Mucosa of descending colon (tissue), 3 donors: Measurements from ENCODE around the gene MANF. TPM values are rescaled to one million over a fixed set of nuclear protein-coding genes. Genes with fewer than 3 reads are reported as not detected.

Experiments used
- ATAC-seq: fragments of 200-7000 bp; cut with Tn5 transposase; one replicate; pipeline ENCODE4 v1.9.1; 2020; ENCODE audit warnings: mild to moderate bottlenecking, moderate library complexity
- DNase-seq, 3 donors: peaks; one replicate each; pipeline ENCODE4 v3.0.0-alpha.2; 2020
- H3K36me3 ChIP-seq: fragments of 200-600 bp; one replicate; pipeline ENCODE4 v1.8.0; 2021; ENCODE audit warnings: low read depth, mild to moderate bottlenecking
- H3K4me1 ChIP-seq: fragments of 200-600 bp; one replicate; pipeline ENCODE4 v1.8.0; 2021; ENCODE audit warnings: low read depth, mild to moderate bottlenecking
- H3K4me3 ChIP-seq: fragments of 200-600 bp; one replicate; pipeline ENCODE4 v1.8.0; 2021; ENCODE audit warnings: mild to moderate bottlenecking
- H3K9me3 ChIP-seq: fragments of 200-600 bp; one replicate; pipeline ENCODE4 v1.8.0; 2021; ENCODE audit warnings: mild to moderate bottlenecking
- intact Hi-C, 2 donors: fragments of 100-400 bp; cut with DNase I in 1 of 2; cut with micrococcal nuclease in 1 of 2; formaldehyde crosslinking; loops; one replicate each; pipeline versions ENCODE4 v1.11.0 to v1.11.1; 2022; cut with DNase I, micrococcal nuclease
- long read RNA-seq, 2 donors: library from polyadenylated mRNA; unstranded; transcript quantifications; one replicate each; pipeline ENCODE4 v2.0.0, GENCODE V29; 2019 to 2021
- total RNA-seq, 3 donors: library from RNA; stranded (reverse); fragmentation: NEBNext Ultra II Directional in 2 of 3; extraction: Animal tissue kit (Norgen Biotek cat#: 25700) in 2 of 3; gene quantifications; one replicate each; pipeline versions ENCODE4 v1.2.1 to v1.2.4, GENCODE V29; 2021 to 2023
- TF ChIP-seq, protein P1 (sequence below): fragments of 200-600 bp; IDR thresholded peaks from one replicate; pipeline ENCODE4 v1.8.0; 2022; ENCODE audit warnings: antibody characterized with exemption, mild to moderate bottlenecking
- donor health status: DM: no; HTN: no; CAD: no; lungs with moderate emphysema.
- donor health status: DM: no; HTN: no; CAD: no.
- donor health status: DM: no; HTN: yes; CAD: no.

MANF gene
- total RNA-seq: 10 to 100 TPM; 35.4 to 91.1 (median 47.2) TPM
- long read RNA-seq, donor 1, transcript MANF-204 (4 exons, 1,153 nt): major isoform, 10 of 10 reads
- long read RNA-seq, donor 1, partial matches to known transcripts: 0 of 10 reads
- long read RNA-seq, donor 1, other reads (novel, unspliced or antisense): 0 of 10 reads
- long read RNA-seq, donor 2, transcript MANF-204 (4 exons, 1,153 nt): major isoform, 6 of 7 reads
- long read RNA-seq, donor 2, partial matches to known transcripts: 0 of 7 reads
- long read RNA-seq, donor 2, other reads (novel, unspliced or antisense): 0 of 7 reads

DNA sequence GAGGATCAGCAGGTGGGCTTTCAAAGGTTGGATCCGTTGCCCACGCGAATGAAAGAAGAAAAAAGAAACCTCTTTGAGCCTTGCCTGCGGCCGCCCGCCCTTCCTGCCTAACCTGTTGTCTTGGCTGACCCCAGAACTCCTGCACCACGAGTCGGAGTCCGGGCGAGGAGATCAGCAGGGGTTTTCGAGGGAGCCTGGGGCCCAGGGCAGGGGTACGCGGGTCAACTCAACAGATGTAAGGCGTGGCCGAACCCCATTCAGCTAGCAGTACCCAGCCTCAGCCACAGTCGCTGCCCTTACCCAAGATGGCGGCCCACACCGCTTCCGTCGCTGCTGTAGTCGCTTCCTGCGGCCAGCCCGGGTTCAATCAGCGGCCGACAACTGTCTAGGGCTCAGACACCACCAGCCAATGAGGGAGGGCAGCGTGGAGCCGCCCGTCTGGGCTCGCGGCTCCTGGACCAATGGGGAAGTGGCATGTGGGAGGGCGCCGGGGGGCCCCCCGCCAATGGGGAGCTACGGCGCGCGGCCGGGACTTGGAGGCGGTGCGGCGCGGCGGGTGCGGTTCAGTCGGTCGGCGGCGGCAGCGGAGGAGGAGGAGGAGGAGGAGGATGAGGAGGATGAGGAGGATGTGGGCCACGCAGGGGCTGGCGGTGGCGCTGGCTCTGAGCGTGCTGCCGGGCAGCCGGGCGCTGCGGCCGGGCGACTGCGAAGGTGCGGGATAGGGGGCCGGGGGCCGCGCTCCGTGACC is at the start of gene MANF:
MANF (plus strand) TSS at position 566 of the 748 bp plus-strand sequence; CDS start at position 618, 52 bp downstream.
- H3K36me3 ChIP-seq: no peaks in the 10 kb centered on the region

DNA sequence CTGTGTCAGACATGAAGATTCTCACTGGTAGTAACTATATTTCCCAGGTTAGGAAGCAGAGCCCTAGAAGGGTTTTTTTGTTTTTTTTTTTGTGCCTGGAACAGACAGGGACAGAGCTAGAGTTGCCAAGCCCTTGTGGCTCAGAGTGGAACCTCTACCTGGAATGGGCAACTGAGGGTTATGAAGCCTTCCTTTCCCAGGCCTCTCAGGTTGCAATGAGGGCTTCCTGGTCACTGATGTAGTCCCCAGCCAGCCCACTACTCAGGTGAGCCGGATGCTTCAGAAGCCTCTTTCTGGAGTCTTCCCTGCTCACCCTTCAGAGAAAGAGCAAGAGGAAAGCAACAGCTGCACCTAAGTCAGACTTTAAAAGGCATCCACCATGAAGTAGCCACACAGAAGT is 48.8 kb upstream of the MANF start:
- no peak for DNase-seq
- Histone ChIP-seq H3K4me3 (no peak overlapping the region), H3K36me3 (no peaks in the 10 kb centered on the region), H3K9me3 (no peaks in the 10 kb centered on the region), H3K4me1 (no peaks in the 10 kb centered on the region)
- no peak for ATAC-seq
- intact Hi-C loops: no loop called here
- TF ChIP-seq, protein P1, sequence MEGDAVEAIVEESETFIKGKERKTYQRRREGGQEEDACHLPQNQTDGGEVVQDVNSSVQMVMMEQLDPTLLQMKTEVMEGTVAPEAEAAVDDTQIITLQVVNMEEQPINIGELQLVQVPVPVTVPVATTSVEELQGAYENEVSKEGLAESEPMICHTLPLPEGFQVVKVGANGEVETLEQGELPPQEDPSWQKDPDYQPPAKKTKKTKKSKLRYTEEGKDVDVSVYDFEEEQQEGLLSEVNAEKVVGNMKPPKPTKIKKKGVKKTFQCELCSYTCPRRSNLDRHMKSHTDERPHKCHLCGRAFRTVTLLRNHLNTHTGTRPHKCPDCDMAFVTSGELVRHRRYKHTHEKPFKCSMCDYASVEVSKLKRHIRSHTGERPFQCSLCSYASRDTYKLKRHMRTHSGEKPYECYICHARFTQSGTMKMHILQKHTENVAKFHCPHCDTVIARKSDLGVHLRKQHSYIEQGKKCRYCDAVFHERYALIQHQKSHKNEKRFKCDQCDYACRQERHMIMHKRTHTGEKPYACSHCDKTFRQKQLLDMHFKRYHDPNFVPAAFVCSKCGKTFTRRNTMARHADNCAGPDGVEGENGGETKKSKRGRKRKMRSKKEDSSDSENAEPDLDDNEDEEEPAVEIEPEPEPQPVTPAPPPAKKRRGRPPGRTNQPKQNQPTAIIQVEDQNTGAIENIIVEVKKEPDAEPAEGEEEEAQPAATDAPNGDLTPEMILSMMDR: no peak

More for the DNA sequence above, at the start of gene MANF:
- Histone ChIP-seq H3K9me3 (no peaks in the 10 kb centered on the region), H3K4me1 (peaks cover 34% of the 10 kb centered on the region), H3K4me3 (peak within 1 kb of the TSS; percentile 47)
- TF ChIP-seq, protein P1: peak; percentile 12
- DNase-seq (peak; percentile 97 to 99 (median 98)), ATAC-seq (peak; percentile 94)
- intact Hi-C loops: loop anchor here (5.0 kb wide), 2 partner anchors 768 to 773 kb away; partner anchors contain the start of genes CISH (in 1 of the 2) and MAPKAPK3 (in 1 of the 2)

DNA sequence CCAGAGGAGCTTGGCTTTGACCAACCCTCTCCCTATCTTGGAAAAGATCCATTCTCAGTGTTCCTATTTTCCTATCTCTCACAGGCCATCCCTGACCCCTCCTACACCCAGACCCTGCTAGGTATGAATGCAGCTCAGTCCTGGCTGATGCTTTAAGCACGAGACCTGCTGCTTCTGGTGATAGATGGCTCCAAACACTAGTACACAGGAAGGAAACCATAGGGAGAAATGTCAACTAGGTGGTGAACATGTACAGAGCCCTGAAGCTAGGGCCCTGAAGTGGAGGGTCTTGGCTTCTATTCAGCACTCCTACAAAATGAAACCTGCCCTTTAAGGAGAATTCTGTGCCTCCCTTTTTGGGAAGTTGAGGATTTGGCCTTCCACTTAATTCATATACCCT is 47.4 kb upstream of the MANF start:
- intact Hi-C loops: no loop called here
- TF ChIP-seq, protein P1: no peak

DNA sequence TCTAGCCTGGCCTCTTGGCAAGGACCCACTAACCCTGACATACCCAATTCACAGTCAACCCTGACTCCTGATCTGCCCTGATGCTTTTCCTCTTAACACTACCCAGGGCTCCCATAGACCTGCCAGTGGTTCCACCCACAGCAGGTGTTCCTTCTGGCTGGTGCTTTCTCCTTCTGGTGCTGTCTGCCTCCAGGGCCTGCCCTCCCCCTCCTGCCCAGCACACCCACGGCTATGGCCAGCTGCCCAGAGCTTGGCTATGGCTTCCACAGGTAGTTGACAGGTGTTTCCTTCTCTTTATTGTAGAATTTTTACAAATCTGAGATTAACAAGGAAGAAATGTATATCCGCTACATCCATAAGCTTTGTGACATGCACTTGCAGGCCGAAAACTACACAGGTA is 46.5 kb upstream of the MANF start:
- no peak overlapping the region for H3K4me3 ChIP-seq
- no peaks in the 10 kb centered on the region for H3K4me1 ChIP-seq
- ATAC-seq (peak; percentile 63), DNase-seq (peak in 1 of 3 donors; percentile 12)
- no peaks in the 10 kb centered on the region for H3K9me3 ChIP-seq
- H3K36me3 ChIP-seq: no peaks in the 10 kb centered on the region
- TF ChIP-seq, protein P1: no peak
- intact Hi-C loops: no loop called here

More for the DNA sequence above, 47.4 kb upstream of the MANF start:
- ATAC-seq (no peak), DNase-seq (no peak)
- Histone ChIP-seq H3K4me3 (no peak overlapping the region), H3K9me3 (no peaks in the 10 kb centered on the region), H3K4me1 (no peaks in the 10 kb centered on the region), H3K36me3 (no peaks in the 10 kb centered on the region)

DNA sequence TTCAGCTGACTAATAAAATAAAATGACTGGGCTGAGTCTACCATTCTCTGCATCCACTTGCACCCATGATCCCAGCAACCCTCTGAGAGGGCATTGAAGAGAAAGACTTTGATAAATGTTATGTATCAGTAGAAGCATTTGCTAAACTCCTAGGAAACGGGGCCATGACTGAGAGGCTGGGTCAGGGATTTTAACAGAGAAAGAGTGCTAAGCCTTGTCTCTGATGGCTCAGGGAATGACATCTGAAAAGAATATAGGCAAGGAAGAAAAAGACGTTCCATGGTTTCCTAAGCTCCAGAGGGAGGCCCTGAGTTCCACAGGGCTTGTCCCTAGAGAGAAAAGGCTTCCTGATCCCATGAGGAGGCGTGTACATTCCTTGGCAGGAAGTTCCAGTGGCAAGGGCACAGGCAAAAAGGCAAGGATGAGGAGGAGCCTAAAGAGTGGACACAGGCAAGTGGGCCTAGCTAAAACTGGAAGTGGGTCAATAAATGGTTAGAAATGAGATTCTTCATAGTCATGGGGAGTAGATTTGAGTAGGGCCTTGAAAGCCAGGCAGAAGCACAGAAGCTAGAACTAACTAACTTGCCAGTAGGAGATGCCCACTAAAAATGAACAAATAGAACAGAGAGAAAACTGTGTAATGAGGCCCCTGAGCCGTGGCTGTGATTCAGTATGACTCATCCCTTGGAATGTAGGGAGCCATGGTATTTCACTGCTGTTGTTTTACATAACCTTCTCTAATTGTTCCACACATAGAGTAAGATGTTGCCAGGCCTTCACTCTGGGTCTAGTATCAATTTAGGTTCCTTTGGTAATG is 44.9 kb upstream of the MANF start:
- intact Hi-C loops: no loop called here
- H3K36me3 ChIP-seq: no peaks in the 10 kb centered on the region
- TF ChIP-seq, protein P1: no peak
- H3K4me1 ChIP-seq: no peaks in the 10 kb centered on the region
- H3K4me3 ChIP-seq: no peak overlapping the region
- peak; percentile 47 for ATAC-seq
- no peak for DNase-seq
- no peaks in the 10 kb centered on the region for H3K9me3 ChIP-seq
